IMR-90 (cell line): ENCODE results near the gene PPA2. TPM values are rescaled to one million over a fixed set of nuclear protein-coding genes. Genes with fewer than 3 reads are reported as not detected.

ENCODE experiments used
- ATAC-seq: fragments of 200-7000 bp; cut with Tn5 transposase; 2 replicates; pipeline ENCODE4 v1.9.1; 2020; ENCODE audit warnings: low read depth, mild to moderate bottlenecking, moderate library complexity
- BruUV-seq: library from RNA; stranded (reverse); fragments of 400-500 nt; replicated peaks from 2 replicates; lab custom pipeline; 2021; lab: Mats Ljungman, UMichigan
- CTCF ChIA-PET: fragments of 300-600 bp; formaldehyde crosslinking; extraction: SDS; loops from one replicate; lab custom pipeline; 2021; ENCODE audit warnings: antibody characterized with exemption; lab: Yijun Ruan, JAX
- POLR2A ChIA-PET: fragments of 300-600 bp; sonication (Branson Sonifier 250); formaldehyde crosslinking; loops from one replicate; lab custom pipeline; 2022; ENCODE audit warnings: antibody characterized with exemption; ENCODE audit not compliant: unreplicated experiment; lab: Charles Lee
- DNase-seq: peaks from one replicate; pipeline ENCODE4 v3.0.0; 2013
- H2AFZ ChIP-seq: replicated peaks from 2 replicates; pipeline ENCODE3; 2013; ENCODE audit warnings: low read length, mild to moderate bottlenecking; ENCODE audit not compliant: poor library complexity
- H2AK5ac ChIP-seq: 2 replicates; pipeline ENCODE4 v1.6.1; 2013; ENCODE audit warnings: low read depth, low read length, inconsistent platforms
- H2AK9ac ChIP-seq: replicated peaks from 2 replicates; pipeline ENCODE3; 2013; ENCODE audit warnings: mild to moderate bottlenecking, low read depth, low read length, moderate library complexity; ENCODE audit not compliant: poor library complexity
- H2BK120ac ChIP-seq: 2 replicates; pipeline ENCODE4 v1.6.1; 2013; ENCODE audit warnings: low read depth, low read length, inconsistent platforms
- H2BK15ac ChIP-seq: 3 replicates; pipeline ENCODE4 v1.6.1; 2013; ENCODE audit warnings: low read depth, low read length, inconsistent platforms
- H2BK20ac ChIP-seq: 2 replicates; pipeline ENCODE4 v1.6.1; 2013; ENCODE audit warnings: low read depth, mild to moderate bottlenecking, inconsistent platforms, low read length, moderate library complexity
- H2BK5ac ChIP-seq: 2 replicates; pipeline ENCODE4 v1.6.1; 2013; ENCODE audit warnings: mild to moderate bottlenecking, low read depth, low read length, inconsistent platforms; ENCODE audit not compliant: poor library complexity, severe bottlenecking
- H3K14ac ChIP-seq: replicated peaks from 2 replicates; pipeline ENCODE4 v1.6.1; 2013; ENCODE audit warnings: low read depth, low read length, inconsistent platforms
- H3K18ac ChIP-seq: 2 replicates; pipeline ENCODE4 v1.6.1; 2013; ENCODE audit warnings: low read depth, low read length, control low read depth
- H3K23ac ChIP-seq: 2 replicates; pipeline ENCODE4 v1.6.1; 2013; ENCODE audit warnings: low read depth, low read length, inconsistent platforms
- H3K27ac ChIP-seq: 2 replicates; pipeline ENCODE4 v1.5.1; 2013; ENCODE audit warnings: mild to moderate bottlenecking, control low read depth, low read length; ENCODE audit not compliant: insufficient read depth
- H3K27me3 ChIP-seq: 2 replicates; pipeline ENCODE4 v1.6.1; 2013; ENCODE audit warnings: low read length; ENCODE audit not compliant: control insufficient read depth, insufficient read depth
- H3K36me3 ChIP-seq: 2 replicates; pipeline ENCODE4 v1.6.1; 2013; ENCODE audit warnings: low read length, mixed read lengths; ENCODE audit not compliant: control insufficient read depth, insufficient read depth
- H3K4ac ChIP-seq: 2 replicates; pipeline ENCODE4 v1.6.1; 2013; ENCODE audit warnings: low read depth, low read length, inconsistent platforms
- H3K4me1 ChIP-seq: 2 replicates; pipeline ENCODE4 v1.6.1; 2013; ENCODE audit warnings: low read length, mixed read lengths; ENCODE audit not compliant: control insufficient read depth, insufficient read depth
- H3K4me2 ChIP-seq: 2 replicates; pipeline ENCODE4 v1.6.1; 2013; ENCODE audit warnings: low read depth, mild to moderate bottlenecking, control low read depth, low read length, moderate library complexity
- H3K4me3 ChIP-seq: 2 replicates; pipeline ENCODE4 v1.5.1; 2013; ENCODE audit warnings: low read depth, mild to moderate bottlenecking, control low read depth, low read length, moderate library complexity; ENCODE audit not compliant: insufficient read depth
- H3K56ac ChIP-seq: 2 replicates; pipeline ENCODE4 v1.6.1; 2013; ENCODE audit warnings: low read length, inconsistent platforms; ENCODE audit not compliant: insufficient read depth; ENCODE audit errors: extremely low read depth
- H3K79me1 ChIP-seq, 2 experiments: 2 replicates each; pipeline ENCODE4 v1.6.1; 2013; ENCODE audit warnings: low read length in 2 of 2, inconsistent platforms in 1 of 2, low read depth in 1 of 2
- H3K9ac ChIP-seq: 2 replicates; pipeline ENCODE4 v1.6.1; 2013; ENCODE audit warnings: low read depth, low read length, control low read depth
- H3K9me1 ChIP-seq: 2 replicates; pipeline ENCODE4 v1.6.1; 2013; ENCODE audit warnings: low read length, inconsistent platforms; ENCODE audit not compliant: insufficient read depth
- H3K9me3 ChIP-seq: 2 replicates; pipeline ENCODE4 v1.6.1; 2013; ENCODE audit warnings: low read length; ENCODE audit not compliant: control insufficient read depth, insufficient read depth
- H4K20me1 ChIP-seq: 2 replicates; pipeline ENCODE4 v1.6.1; 2013; ENCODE audit warnings: low read length, inconsistent platforms; ENCODE audit not compliant: insufficient read depth
- H4K5ac ChIP-seq: 2 replicates; pipeline ENCODE4 v1.6.1; 2013; ENCODE audit warnings: mild to moderate bottlenecking, low read depth, low read length, control low read depth
- H4K8ac ChIP-seq, 2 experiments: 2 replicates each; pipeline ENCODE4 v1.6.1; 2013; ENCODE audit warnings: low read depth in 2 of 2, low read length in 2 of 2, control low read depth in 1 of 2, inconsistent platforms in 1 of 2
- H4K91ac ChIP-seq: 2 replicates; pipeline ENCODE4 v1.6.1; 2013; ENCODE audit warnings: low read depth, low read length, inconsistent platforms; ENCODE audit not compliant: insufficient read depth
- BHLHE40 ChIP-seq: fragments of 150-350 bp; IDR thresholded peaks from 2 replicates; pipeline ENCODE4 v1.6.1; 2016; ENCODE audit warnings: mild to moderate bottlenecking, low read depth, low read length
- CEBPB ChIP-seq: IDR thresholded peaks from 2 replicates; pipeline ENCODE4 v1.6.1; 2012; ENCODE audit warnings: low read depth, low read length, improper control_type of control experiment
- CHD1 ChIP-seq: IDR thresholded peaks from 2 replicates; pipeline ENCODE4 v1.6.1; 2012; ENCODE audit warnings: low read depth, low read length, improper control_type of control experiment
- FOS ChIP-seq: fragments of 150-350 bp; IDR thresholded peaks from 2 replicates; pipeline ENCODE4 v1.6.1; 2016; ENCODE audit warnings: low read depth, low read length
- MAFK ChIP-seq: IDR thresholded peaks from 2 replicates; pipeline ENCODE4 v1.6.1; 2012; ENCODE audit warnings: low read depth, low read length, improper control_type of control experiment
- MAZ ChIP-seq: IDR thresholded peaks from 2 replicates; pipeline ENCODE4 v1.6.1; 2012; ENCODE audit warnings: low read depth, mild to moderate bottlenecking, low read length, improper control_type of control experiment, moderate library complexity, borderline replicate concordance
- MXI1 ChIP-seq: IDR thresholded peaks from 2 replicates; pipeline ENCODE4 v1.6.1; 2012; ENCODE audit warnings: low read depth, mild to moderate bottlenecking, low read length, moderate library complexity, borderline replicate concordance
- NFE2L2 ChIP-seq: fragments of 150-350 bp; IDR thresholded peaks from 2 replicates; pipeline ENCODE4 v1.6.1; 2016; ENCODE audit warnings: low read depth, mild to moderate bottlenecking, low read length
- POLR2A ChIP-seq: IDR thresholded peaks from 2 replicates; pipeline ENCODE4 v1.6.1; 2012; ENCODE audit warnings: mild to moderate bottlenecking, low read depth, low read length
- RAD21 ChIP-seq: IDR thresholded peaks from 2 replicates; pipeline ENCODE4 v1.6.1; 2012; ENCODE audit warnings: low read length, improper control_type of control experiment
- RCOR1 ChIP-seq: IDR thresholded peaks from 2 replicates; pipeline ENCODE4 v1.6.1; 2012; ENCODE audit warnings: mild to moderate bottlenecking, low read length, improper control_type of control experiment; ENCODE audit not compliant: insufficient replicate concordance
- RFX5 ChIP-seq: IDR thresholded peaks from 2 replicates; pipeline ENCODE4 v1.8.0; 2012; ENCODE audit warnings: low read depth, mild to moderate bottlenecking, low read length, moderate library complexity
- SMC3 ChIP-seq: fragments of 150-350 bp; IDR thresholded peaks from 2 replicates; pipeline ENCODE4 v1.6.1; 2016; ENCODE audit warnings: low read depth, mild to moderate bottlenecking, antibody characterized with exemption, low read length, moderate library complexity
- dilution Hi-C: fragments of 300-500 bp; cut with HindIII; formaldehyde crosslinking; loops from one replicate; pipeline ENCODE4 v1.14.3; 2018; ENCODE audit warnings: low sequenced_read_pairs; ENCODE audit not compliant: unreplicated experiment
- in situ Hi-C: fragments of 300-500 bp; cut with MboI; formaldehyde crosslinking; loops from 3 replicates; pipeline ENCODE4 v1.14.3; 2019; ENCODE audit warnings: low sequenced_read_pairs, inconsistent platforms, mixed read lengths
- intact Hi-C: fragments of 100-400 bp; cut with micrococcal nuclease; formaldehyde crosslinking; loops from 2 replicates; pipeline ENCODE4 v1.10.0; 2022
- polyA plus RNA-seq, 3 experiments: library from polyadenylated mRNA; depleted of rRNA; stranded (reverse); fragments of >200 nt; gene quantifications; 2 replicates each; pipeline ENCODE4 v1.2.3, GENCODE V29; 2012; ENCODE audit warnings: low replicate concordance in 1 of 3
- total RNA-seq: library from RNA; depleted of rRNA; stranded (reverse); fragments of >200 nt; gene quantifications from 2 replicates; pipeline ENCODE4 v1.2.3, GENCODE V29; 2012
- TF ChIP-seq, protein P1 (sequence below): conservative IDR thresholded peaks from 2 replicates; pipeline ENCODE4 v1.5.1; 2012; ENCODE audit warnings: mild to moderate bottlenecking, low read depth, low read length, improper control_type of control experiment
- TF ChIP-seq, protein P2 (sequence below): fragments of 150-350 bp; IDR thresholded peaks from 2 replicates; pipeline ENCODE4 v1.6.1; 2016; ENCODE audit warnings: low read depth, mild to moderate bottlenecking, low read length, moderate library complexity, borderline replicate concordance
- TF ChIP-seq, protein P3 (sequence below): fragments of 150-350 bp; IDR thresholded peaks from 2 replicates; pipeline ENCODE4 v1.6.1; 2017; ENCODE audit warnings: mild to moderate bottlenecking, antibody characterized with exemption, low read length, low read depth

PPA2 gene
- total and polyA plus RNA-seq, 2 of the 4 experiments (the other 2 are of a cell fraction): 43.1 to 52.5 TPM

DNA sequence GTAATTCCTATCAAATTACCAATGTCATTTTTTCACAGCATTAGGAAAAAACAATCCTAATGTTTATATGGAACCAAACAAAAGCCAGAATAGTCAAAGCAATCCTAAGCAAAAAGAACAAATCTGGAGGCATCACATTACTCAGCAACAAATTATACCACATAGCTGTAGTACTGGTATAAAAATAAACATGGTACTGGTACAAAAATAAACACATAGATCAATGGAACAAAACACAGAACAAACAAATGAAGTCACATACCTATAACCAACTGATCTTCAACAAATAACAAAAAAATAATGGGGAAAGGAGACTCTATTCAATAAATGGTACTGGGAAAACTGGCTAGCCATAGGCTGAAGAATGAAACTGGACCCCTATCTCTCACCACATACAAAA is 37.4 kb downstream of the PPA2 start:
- no peak overlapping the region for H3K4me3 ChIP-seq
- no peak overlapping the region for H2AK9ac ChIP-seq
- no TSS peak for BruUV-seq
- H2BK120ac ChIP-seq: no peak overlapping the region
- H3K27me3 ChIP-seq: no peaks in the 10 kb centered on the region
- H2BK20ac ChIP-seq: no peak overlapping the region
- ATAC-seq (no peak), DNase-seq (no peak)
- H3K4me2 ChIP-seq: no peak overlapping the region
- H2AK5ac ChIP-seq: no peak overlapping the region
- H3K79me1 ChIP-seq: no peaks in the 10 kb centered on the region; a peak in 1 of 4 replicates
- no peak overlapping the region for H3K14ac ChIP-seq
- H3K18ac ChIP-seq: no peak overlapping the region
- H4K8ac ChIP-seq: no peak overlapping the region
- ChIA-PET CTCF (no interaction called here), POLR2A (no interaction called here)
- H3K9ac ChIP-seq: no peak overlapping the region
- H3K23ac ChIP-seq: no peak overlapping the region
- H3K9me1 ChIP-seq: no peaks in the 10 kb centered on the region
- H3K56ac ChIP-seq: no peak overlapping the region
- no peak overlapping the region for H2AFZ ChIP-seq
- dilution Hi-C loops: no loop called here
- no peak overlapping the region for H3K27ac ChIP-seq
- no peak overlapping the region for H2BK5ac ChIP-seq
- H4K5ac ChIP-seq: no peak overlapping the region
- in situ Hi-C loops: no loop called here
- H3K4me1 ChIP-seq: no peaks in the 10 kb centered on the region
- TF ChIP-seq, protein P1, sequence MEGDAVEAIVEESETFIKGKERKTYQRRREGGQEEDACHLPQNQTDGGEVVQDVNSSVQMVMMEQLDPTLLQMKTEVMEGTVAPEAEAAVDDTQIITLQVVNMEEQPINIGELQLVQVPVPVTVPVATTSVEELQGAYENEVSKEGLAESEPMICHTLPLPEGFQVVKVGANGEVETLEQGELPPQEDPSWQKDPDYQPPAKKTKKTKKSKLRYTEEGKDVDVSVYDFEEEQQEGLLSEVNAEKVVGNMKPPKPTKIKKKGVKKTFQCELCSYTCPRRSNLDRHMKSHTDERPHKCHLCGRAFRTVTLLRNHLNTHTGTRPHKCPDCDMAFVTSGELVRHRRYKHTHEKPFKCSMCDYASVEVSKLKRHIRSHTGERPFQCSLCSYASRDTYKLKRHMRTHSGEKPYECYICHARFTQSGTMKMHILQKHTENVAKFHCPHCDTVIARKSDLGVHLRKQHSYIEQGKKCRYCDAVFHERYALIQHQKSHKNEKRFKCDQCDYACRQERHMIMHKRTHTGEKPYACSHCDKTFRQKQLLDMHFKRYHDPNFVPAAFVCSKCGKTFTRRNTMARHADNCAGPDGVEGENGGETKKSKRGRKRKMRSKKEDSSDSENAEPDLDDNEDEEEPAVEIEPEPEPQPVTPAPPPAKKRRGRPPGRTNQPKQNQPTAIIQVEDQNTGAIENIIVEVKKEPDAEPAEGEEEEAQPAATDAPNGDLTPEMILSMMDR: no peak
- TF ChIP-seq RAD21: no peak
- TF ChIP-seq POLR2A: no peak
- TF ChIP-seq NFE2L2: no peak
- TF ChIP-seq, protein P2, sequence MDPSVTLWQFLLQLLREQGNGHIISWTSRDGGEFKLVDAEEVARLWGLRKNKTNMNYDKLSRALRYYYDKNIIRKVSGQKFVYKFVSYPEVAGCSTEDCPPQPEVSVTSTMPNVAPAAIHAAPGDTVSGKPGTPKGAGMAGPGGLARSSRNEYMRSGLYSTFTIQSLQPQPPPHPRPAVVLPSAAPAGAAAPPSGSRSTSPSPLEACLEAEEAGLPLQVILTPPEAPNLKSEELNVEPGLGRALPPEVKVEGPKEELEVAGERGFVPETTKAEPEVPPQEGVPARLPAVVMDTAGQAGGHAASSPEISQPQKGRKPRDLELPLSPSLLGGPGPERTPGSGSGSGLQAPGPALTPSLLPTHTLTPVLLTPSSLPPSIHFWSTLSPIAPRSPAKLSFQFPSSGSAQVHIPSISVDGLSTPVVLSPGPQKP: no peak
- TF ChIP-seq, protein P3, sequence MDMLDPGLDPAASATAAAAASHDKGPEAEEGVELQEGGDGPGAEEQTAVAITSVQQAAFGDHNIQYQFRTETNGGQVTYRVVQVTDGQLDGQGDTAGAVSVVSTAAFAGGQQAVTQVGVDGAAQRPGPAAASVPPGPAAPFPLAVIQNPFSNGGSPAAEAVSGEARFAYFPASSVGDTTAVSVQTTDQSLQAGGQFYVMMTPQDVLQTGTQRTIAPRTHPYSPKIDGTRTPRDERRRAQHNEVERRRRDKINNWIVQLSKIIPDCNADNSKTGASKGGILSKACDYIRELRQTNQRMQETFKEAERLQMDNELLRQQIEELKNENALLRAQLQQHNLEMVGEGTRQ: no peak
- TF ChIP-seq CHD1: no peak
- no peak for TF ChIP-seq CEBPB
- TF ChIP-seq MAFK: no peak
- no peak for TF ChIP-seq MAZ
- TF ChIP-seq RFX5: no peak
- no peak for TF ChIP-seq RCOR1
- TF ChIP-seq SMC3: no peak
- no peak for TF ChIP-seq FOS
- no peak for TF ChIP-seq MXI1
- no peak for TF ChIP-seq BHLHE40
- intact Hi-C loops: no loop called here
- no peaks in the 10 kb centered on the region for H4K20me1 ChIP-seq
- no peak overlapping the region for H2BK15ac ChIP-seq
- no peaks in the 10 kb centered on the region for H3K9me3 ChIP-seq
- H3K4ac ChIP-seq: no peak overlapping the region
- H3K36me3 ChIP-seq: peaks cover 6% of the 10 kb centered on the region; the same call in 1 of the 2 replicates
- H4K91ac ChIP-seq: no peak overlapping the region
